WI38 (cell line): ENCODE results near the gene ADGRL1.

Experiments used
- H3K4me3 ChIP-seq: 2 replicates; pipeline ENCODE4 v1.5.1; 2011; ENCODE audit warnings: low read depth, mild to moderate bottlenecking, control low read depth, low read length
- CTCF ChIP-seq: IDR thresholded peaks from 2 replicates; pipeline ENCODE4 v1.5.1; 2012; ENCODE audit warnings: low read depth, mild to moderate bottlenecking, control low read depth, low read length

Gene ADGRL1

GRCh38 chr19:14152713-14153112, 53.3 kb downstream of the ADGRL1 start:
- no peak overlapping the region for H3K4me3 ChIP-seq
- TF ChIP-seq CTCF: no peak

- no peak for TF ChIP-seq CTCF
- no peak overlapping the region for H3K4me3 ChIP-seq
These were observed 55.0 kb downstream of the ADGRL1 start for GRCh38 chr19:14150770-14151661.

GRCh38 chr19:14150041-14150769, 55.8 kb downstream of the ADGRL1 start:
- no peak overlapping the region for H3K4me3 ChIP-seq

DNA sequence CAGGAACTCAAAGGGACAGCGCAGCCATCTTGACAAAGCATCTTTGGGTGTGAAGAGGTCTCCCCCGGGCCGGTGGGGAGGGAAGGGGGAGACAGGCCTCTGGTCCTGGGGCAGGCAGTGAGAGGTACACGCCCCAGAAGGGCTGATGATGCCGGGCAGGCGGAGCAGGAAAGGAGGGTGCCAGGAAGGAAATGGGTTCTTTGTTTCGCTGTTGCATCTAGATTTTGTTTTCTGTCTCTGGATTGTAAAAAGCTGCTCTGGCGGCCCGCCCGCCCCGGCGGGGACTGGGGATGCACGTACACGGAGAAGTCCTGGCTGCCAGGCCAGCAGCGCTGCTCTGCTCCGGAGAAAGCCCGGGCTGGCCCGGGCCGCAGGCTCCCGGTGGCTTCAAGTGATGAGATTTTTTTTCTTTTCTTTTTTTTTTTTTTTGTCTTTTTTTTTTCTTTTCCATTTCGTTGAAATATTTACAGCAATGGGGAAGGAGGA, 56.4 kb downstream of the ADGRL1 start:
- no peak overlapping the region for H3K4me3 ChIP-seq
- no peak for TF ChIP-seq CTCF

More at GRCh38 chr19:14150041-14150769, 55.8 kb downstream of the ADGRL1 start:
- no peak for TF ChIP-seq CTCF

DNA sequence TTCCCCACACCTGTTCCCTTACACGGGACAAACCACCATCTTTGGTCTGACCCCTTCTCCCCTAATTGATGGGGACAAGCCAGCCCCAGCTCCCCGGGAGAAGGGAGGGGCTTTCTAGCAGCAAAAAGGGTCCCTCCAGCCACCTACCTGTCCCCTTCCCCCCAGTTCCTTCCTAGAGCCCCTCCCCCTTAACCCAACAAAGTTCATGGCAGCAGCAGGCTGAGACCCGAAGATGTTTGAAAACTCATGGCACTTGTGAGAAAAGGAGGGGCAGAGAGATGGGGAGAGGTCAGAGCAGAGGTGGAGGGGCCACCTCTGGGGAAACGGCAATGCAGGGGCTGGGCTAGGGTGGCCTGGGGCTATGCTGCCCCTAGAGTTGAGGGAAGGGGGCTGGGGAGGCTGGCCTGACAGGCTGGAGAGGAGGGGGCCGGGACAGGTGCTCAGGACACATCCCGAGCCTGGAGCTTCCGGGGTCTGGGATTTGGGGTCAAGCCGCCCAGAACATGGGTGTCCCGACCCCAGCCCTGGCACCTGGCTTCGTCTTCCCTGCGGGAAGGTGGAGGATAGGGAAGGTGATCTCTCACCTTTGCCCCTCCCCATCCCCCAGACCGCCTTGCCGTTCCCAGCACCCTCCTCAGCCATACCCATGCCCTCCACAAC, 57.1 kb downstream of the ADGRL1 start:
- H3K4me3 ChIP-seq: no peak overlapping the region
- no peak for TF ChIP-seq CTCF

DNA sequence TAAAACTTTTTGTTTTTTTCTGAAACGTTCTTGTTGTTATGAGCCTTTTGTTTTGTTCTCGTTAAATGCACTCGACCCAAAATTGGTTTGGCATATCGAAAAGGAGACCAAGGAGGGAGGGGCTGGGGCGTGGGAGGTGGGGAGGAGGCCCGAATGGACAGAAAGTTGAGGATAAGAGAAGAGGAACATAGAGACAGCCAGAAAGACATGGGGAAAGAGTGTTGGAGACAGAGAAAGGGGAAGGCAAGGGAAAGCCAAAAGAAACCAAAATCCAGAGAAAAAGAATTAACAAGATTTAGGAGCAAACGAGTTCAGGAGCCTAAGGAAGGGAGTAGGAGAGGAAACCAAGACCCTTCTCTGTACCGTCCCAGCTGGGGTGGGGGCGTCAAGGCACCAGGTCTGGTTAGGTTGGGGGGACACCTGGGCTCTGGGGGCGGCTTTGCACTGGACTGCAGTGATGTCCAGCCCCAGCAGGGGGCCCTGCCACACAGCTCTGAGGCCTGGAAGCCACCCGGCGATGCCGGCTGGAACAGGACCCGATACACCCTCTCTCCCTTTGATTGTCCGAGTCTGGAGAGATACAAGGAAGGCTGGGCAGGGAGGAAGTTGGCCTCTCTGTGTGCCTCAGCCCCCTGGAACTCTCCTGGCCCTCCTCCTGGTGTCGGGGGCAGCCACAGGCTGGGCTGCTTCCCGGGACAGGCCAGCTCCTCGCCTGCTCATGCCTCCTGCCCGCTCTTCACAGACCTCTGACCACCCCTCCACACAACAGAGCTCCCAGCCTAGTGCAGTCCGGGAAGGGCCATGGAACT, 58.0 kb downstream of the ADGRL1 start:
- peak; percentile 94 for TF ChIP-seq CTCF
- H3K4me3 ChIP-seq: no peak overlapping the region
